ACC112 (cell line): ENCODE data around the gene ITGA7.
A peak's percentile ranks its signal among the peaks of the same experiment; 100 is the strongest.

ENCODE experiments used
- H2AFZ ChIP-seq: fragments of 200-600 bp; sonication (generic); one replicate; pipeline ENCODE4 v1.6.0; 2017; ENCODE audit warnings: antibody characterized with exemption, low read length; ENCODE audit not compliant: unreplicated experiment
- H3K27ac ChIP-seq: fragments of 200-600 bp; sonication (generic); 2 replicates; pipeline ENCODE4 v1.5.1; 2014; ENCODE audit warnings: low read depth, mild to moderate bottlenecking, antibody characterized with exemption, low read length, moderate library complexity
- H3K27me3 ChIP-seq: fragments of 200-600 bp; sonication (generic); 2 replicates; pipeline ENCODE4 v1.6.1; 2014; ENCODE audit warnings: mild to moderate bottlenecking, antibody characterized with exemption, low read length, moderate library complexity, mixed read lengths; ENCODE audit not compliant: insufficient read depth
- H3K36me3 ChIP-seq: fragments of 200-600 bp; sonication (generic); 2 replicates; pipeline ENCODE4 v1.6.1; 2016; ENCODE audit warnings: mild to moderate bottlenecking, antibody characterized with exemption, low read length, moderate library complexity, mixed read lengths; ENCODE audit not compliant: insufficient read depth
- H3K4me1 ChIP-seq: fragments of 200-600 bp; sonication (generic); one replicate; pipeline ENCODE4 v1.6.1; 2016; ENCODE audit warnings: low read length, mixed read lengths; ENCODE audit not compliant: insufficient read depth, unreplicated experiment, control insufficient read depth
- H3K4me3 ChIP-seq: fragments of 200-600 bp; sonication (generic); 2 replicates; pipeline ENCODE4 v1.5.1; 2014; ENCODE audit warnings: mild to moderate bottlenecking, low read depth, low read length
- H3K79me2 ChIP-seq: fragments of 200-600 bp; sonication (generic); one replicate; pipeline ENCODE4 v1.6.0; 2016; ENCODE audit warnings: low read length; ENCODE audit not compliant: control insufficient read depth, unreplicated experiment, insufficient read depth

Gene ITGA7

GRCh38 chr12:55706568-55707218 is 1.0 kb downstream of the ITGA7 start:
- Histone ChIP-seq H3K79me2 (peaks cover 29% of the 10 kb centered on the region), H3K27ac (no peak overlapping the region), H3K27me3 (no peaks in the 10 kb centered on the region), H3K36me3 (no peaks in the 10 kb centered on the region), H3K4me1 (peaks cover 50% of the 10 kb centered on the region), H2AFZ (no peak overlapping the region), H3K4me3 (peak overlapping the region; percentile 75)

- H3K4me3 ChIP-seq = peak overlapping the region; percentile 75
- peaks cover 29% of the 10 kb centered on the region for H3K79me2 ChIP-seq
- peaks cover 55% of the 10 kb centered on the region for H3K4me1 ChIP-seq
- no peak overlapping the region for H3K27ac ChIP-seq
- H2AFZ ChIP-seq = no peak overlapping the region
- no peaks in the 10 kb centered on the region for H3K36me3 ChIP-seq
- H3K27me3 ChIP-seq = no peaks in the 10 kb centered on the region
Observed at GRCh38 chr12:55705782-55706402, 1.8 kb downstream of the ITGA7 start.

GRCh38 chr12:55704824-55705718 is 2.6 kb downstream of the ITGA7 start:
- no peaks in the 10 kb centered on the region for H3K36me3 ChIP-seq
- no peaks in the 10 kb centered on the region for H3K27me3 ChIP-seq
- no peak overlapping the region for H2AFZ ChIP-seq
- H3K4me3 ChIP-seq = peak overlapping the region; percentile 75
- H3K79me2 ChIP-seq = peaks cover 29% of the 10 kb centered on the region
- H3K27ac ChIP-seq = no peak overlapping the region
- H3K4me1 ChIP-seq = peaks cover 61% of the 10 kb centered on the region

- H3K36me3 ChIP-seq = no peaks in the 10 kb centered on the region
- H3K27me3 ChIP-seq = no peaks in the 10 kb centered on the region
- peaks cover 57% of the 10 kb centered on the region for H3K4me1 ChIP-seq
- no peak overlapping the region for H2AFZ ChIP-seq
- no peak overlapping the region for H3K27ac ChIP-seq
- peaks cover 29% of the 10 kb centered on the region for H3K79me2 ChIP-seq
- H3K4me3 ChIP-seq = peak overlapping the region; percentile 22; the same call in 1 of the 2 replicates
Observed at GRCh38 chr12:55703901-55704761, 3.6 kb downstream of the ITGA7 start.

- Histone ChIP-seq H3K27ac (no peak overlapping the region), H3K36me3 (no peaks in the 10 kb centered on the region), H2AFZ (no peak overlapping the region), H3K4me3 (no peak overlapping the region), H3K4me1 (peaks cover 49% of the 10 kb centered on the region), H3K79me2 (peaks cover 29% of the 10 kb centered on the region), H3K27me3 (no peaks in the 10 kb centered on the region)
Observed at GRCh38 chr12:55703288-55703687, 4.4 kb downstream of the ITGA7 start.

- no peak overlapping the region for H3K4me3 ChIP-seq
- H3K4me1 ChIP-seq = peaks cover 48% of the 10 kb centered on the region
- no peaks in the 10 kb centered on the region for H3K27me3 ChIP-seq
- H3K36me3 ChIP-seq = no peaks in the 10 kb centered on the region
- peaks cover 29% of the 10 kb centered on the region for H3K79me2 ChIP-seq
- H2AFZ ChIP-seq = no peak overlapping the region
- H3K27ac ChIP-seq = no peak overlapping the region
Observed at GRCh38 chr12:55702861-55703260, 4.8 kb downstream of the ITGA7 start.

GRCh38 chr12:55700255-55701018 is 7.3 kb downstream of the ITGA7 start:
- H3K36me3 ChIP-seq = no peaks in the 10 kb centered on the region
- H3K27me3 ChIP-seq = no peaks in the 10 kb centered on the region
- H2AFZ ChIP-seq = no peak overlapping the region
- no peak overlapping the region for H3K4me3 ChIP-seq
- no peak overlapping the region for H3K27ac ChIP-seq
- H3K79me2 ChIP-seq = peaks cover 17% of the 10 kb centered on the region
- H3K4me1 ChIP-seq = peaks cover 34% of the 10 kb centered on the region

GRCh38 chr12:55699471-55700055 is 8.1 kb downstream of the ITGA7 start:
- H3K27me3 ChIP-seq = no peaks in the 10 kb centered on the region
- peaks cover 25% of the 10 kb centered on the region for H3K4me1 ChIP-seq
- no peak overlapping the region for H2AFZ ChIP-seq
- H3K79me2 ChIP-seq = peaks cover 12% of the 10 kb centered on the region
- H3K36me3 ChIP-seq = no peaks in the 10 kb centered on the region
- no peak overlapping the region for H3K4me3 ChIP-seq
- no peak overlapping the region for H3K27ac ChIP-seq

GRCh38 chr12:55698965-55699364 is 8.7 kb downstream of the ITGA7 start:
- no peak overlapping the region for H3K4me3 ChIP-seq
- peaks cover 19% of the 10 kb centered on the region for H3K4me1 ChIP-seq
- no peaks in the 10 kb centered on the region for H3K27me3 ChIP-seq
- no peaks in the 10 kb centered on the region for H3K36me3 ChIP-seq
- no peak overlapping the region for H3K27ac ChIP-seq
- no peak overlapping the region for H2AFZ ChIP-seq
- H3K79me2 ChIP-seq = peaks cover 6% of the 10 kb centered on the region
